ENCODE results near the gene OSBPL5. TPM values are rescaled to one million over a fixed set of nuclear protein-coding genes. Genes with fewer than 3 reads are reported as not detected.
"Not testable (repeated sequence)": the region's sequence is repeated elsewhere in the genome, so short reads cannot be mapped to it uniquely, and the experiment has no call there.

OSBPL5 gene
- total RNA-seq, 2 donors from 2014 or later, result 61.2 to 84.0 TPM

DNA sequence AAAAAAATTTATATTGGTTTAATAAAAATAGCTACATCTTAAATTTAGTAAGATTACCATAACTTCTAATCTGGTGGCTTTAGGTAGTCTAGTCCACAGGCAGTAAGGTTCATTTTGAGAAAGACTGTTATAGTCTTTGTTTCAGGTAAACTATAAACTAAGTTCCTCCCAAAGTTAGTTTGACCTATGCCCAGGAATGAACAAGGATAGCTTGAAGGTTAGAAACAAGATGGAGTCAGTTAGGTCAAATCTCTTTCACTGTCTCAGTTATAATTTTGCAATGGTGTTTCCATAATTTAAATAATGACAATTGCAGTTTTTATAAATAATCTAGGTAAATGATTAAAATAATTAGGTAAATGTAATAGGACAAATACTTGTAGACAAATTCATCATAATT, 51.4 kb downstream of the OSBPL5 start:
- intact Hi-C loops (cut with DNase I); DNase-seq (ENCODE audit: low spot score): not testable (repeated sequence)

DNA sequence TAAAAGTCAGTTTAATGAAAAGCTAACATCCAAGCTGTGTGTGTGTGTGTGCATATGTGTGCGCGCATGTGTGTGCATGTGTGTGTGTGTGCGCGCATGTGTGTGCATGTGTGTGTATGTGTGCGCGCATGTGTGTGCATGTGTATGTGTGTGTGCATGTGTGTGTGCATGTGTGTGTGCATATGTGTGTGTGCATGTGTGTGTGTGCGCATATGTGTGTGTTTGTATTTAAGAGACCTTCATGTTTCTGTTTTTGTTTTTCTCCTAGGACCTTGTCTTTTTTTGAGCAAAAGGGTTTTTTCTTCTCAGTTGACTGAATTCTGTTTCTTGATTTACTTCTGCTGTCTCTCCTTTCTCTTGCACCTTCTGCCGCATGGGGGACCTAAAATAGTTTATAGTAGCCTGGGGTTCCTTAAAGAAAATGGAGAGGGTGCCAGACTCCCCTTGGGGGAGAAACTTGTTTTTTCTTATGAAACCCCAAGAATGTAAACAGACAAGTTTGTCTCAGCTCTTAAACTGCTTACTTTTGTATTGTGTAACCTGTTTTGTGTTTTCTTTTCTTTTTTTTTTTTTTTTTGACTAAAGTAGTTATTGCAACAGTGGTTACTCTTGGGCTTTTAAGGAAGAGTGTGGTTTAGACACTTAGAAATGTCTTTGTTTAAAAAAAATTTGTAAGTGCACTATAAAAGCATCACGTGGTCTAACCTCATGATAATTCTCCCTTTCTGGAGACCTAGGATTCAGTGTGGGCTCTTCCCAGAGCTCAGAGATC, 53.0 kb downstream of the OSBPL5 start:
- DNase-seq (ENCODE audit: low spot score), result no peak
- intact Hi-C loops (cut with DNase I), result no loop called here

DNA sequence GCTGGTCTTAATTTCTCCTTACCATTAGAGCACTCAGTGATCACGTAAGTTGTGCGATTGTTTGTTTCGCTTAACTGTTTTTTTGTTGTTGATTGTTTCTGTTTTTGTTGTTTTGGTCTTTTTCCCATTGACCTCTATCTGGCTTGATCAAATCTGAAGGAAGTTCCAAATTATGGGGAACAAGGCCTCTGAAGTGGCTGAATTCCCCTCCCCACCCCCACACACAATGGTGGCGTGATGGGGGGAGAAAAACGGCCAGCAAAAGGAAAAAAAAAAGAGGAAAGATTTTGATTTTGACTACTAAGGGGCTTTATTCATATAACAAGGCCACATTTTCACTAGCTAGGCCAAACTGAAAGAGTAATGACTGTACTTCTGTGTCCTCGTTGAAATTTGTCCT, 53.6 kb downstream of the OSBPL5 start:
- no peak for DNase-seq (ENCODE audit: low spot score)
- intact Hi-C loops (cut with DNase I), result no loop called here

DNA sequence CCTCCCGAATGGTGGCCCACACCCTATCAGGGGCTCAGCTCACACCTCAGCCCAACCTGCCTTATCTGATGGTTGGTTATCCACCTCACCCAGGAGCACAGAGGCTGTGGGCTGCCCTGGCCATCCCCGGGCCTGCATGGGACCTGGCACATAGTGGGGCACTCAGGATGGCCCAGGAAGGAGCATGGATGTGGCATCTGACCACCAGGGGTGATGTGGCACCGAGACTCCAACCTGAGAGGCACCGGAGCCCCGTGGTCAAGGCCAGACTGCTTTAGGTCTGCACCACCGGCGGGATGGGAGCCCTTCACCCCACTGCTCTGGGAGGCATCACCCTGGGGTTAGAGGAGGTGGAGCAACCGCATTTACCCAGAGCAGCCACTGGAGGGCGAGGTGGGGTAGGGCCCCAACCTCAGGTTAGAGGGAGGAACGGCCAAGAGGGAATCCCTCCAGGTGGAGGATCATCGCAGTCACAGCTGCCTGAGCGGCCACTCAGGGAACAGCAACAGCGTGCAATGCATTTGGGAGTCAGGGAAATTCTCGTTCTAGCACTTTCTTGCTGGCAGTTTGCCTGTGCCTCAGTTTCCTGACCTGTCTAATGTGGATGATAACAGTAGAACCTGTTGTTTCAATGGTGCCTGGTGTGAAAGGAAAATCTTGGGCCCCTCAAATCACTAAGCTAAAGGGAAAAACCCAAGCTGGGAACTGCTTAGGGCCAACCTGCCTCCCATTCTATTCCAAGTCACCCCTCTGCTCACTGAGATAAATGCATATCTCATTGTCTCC, 55.0 kb downstream of the OSBPL5 start:
- intact Hi-C loops (cut with DNase I), result no loop called here
- peak; percentile 83 for DNase-seq (ENCODE audit: low spot score)

DNA sequence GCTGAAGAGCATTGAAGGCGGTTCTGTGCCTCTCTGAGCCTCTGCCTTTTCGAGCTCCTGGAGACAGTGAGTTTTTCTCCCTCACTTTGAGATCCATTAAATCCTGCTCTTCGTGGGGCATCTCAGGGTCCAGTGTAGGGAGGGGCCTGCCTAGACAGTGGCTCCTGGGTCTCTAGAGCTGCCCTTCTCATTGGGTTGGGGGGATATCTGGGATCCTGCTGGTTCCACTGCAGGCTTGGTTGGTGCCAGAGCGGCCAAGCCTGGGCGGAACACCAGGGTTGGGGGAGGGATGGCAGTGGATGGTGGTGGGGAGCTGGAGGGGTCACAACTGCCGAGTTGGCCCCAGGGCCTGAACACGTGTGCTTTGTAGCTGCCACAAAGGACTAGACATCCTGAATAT, 55.7 kb downstream of the OSBPL5 start:
- DNase-seq (ENCODE audit: low spot score), result peak; percentile 40
- intact Hi-C loops (cut with DNase I), result no loop called here

DNA sequence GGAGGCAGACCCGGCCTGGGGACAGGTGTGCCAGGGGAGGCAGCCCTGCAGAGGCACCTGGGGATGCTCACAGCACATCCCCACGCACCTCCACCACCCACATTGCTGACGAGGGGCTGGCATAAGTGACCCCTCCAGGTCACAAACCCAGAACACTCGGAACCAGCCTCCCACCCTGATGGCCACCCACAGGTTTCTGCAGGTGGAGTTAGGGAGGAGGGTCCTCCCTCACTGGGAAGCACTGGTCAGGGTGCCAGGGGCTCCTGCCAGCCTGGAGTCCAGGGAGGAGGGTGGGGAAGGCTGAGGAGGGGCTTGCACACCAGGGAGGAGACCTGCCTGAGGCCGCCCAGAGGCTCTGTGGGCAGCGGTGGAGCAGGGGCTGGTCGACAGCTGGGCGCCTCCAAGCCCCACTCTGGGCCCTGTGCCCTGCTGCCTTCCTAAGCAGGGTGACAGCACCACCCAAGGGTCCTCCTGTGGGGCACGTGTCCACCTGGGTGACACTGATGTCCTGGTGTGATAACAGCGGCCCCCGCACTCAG, 56.9 kb downstream of the OSBPL5 start:
- intact Hi-C loops (cut with DNase I), result no loop called here
- DNase-seq (ENCODE audit: low spot score), result peak; percentile 72

DNA sequence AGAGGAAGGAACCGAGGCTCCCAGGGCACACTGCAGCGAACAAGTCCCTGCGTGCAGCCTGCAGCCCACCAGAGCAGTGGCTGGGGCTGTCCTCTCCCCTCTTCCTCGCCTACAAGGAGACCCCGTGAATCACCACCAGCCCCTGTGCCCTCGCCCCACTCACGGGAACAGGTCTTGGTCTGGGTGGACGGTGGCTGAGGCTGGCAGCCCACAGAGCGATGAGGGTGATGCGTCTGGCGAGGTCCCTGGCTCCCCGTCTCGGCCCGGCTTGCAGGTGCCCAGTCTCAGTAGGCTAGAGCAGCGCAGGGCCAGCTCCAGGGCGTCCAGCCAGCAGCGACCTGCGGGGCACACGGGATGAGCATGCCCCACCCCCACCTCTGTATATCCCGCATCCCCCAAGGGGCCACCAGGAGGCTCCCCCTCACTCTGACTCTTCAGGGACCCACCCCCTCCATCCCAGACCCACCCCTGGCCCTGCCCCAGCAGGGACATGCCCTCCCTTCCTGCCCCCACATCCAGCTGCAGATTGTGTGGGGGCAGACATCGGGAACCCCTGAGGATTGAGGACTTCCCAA, 57.4 kb downstream of the OSBPL5 start:
- intact Hi-C loops (cut with DNase I), result no loop called here
- peak; percentile 71 for DNase-seq (ENCODE audit: low spot score)

DNA sequence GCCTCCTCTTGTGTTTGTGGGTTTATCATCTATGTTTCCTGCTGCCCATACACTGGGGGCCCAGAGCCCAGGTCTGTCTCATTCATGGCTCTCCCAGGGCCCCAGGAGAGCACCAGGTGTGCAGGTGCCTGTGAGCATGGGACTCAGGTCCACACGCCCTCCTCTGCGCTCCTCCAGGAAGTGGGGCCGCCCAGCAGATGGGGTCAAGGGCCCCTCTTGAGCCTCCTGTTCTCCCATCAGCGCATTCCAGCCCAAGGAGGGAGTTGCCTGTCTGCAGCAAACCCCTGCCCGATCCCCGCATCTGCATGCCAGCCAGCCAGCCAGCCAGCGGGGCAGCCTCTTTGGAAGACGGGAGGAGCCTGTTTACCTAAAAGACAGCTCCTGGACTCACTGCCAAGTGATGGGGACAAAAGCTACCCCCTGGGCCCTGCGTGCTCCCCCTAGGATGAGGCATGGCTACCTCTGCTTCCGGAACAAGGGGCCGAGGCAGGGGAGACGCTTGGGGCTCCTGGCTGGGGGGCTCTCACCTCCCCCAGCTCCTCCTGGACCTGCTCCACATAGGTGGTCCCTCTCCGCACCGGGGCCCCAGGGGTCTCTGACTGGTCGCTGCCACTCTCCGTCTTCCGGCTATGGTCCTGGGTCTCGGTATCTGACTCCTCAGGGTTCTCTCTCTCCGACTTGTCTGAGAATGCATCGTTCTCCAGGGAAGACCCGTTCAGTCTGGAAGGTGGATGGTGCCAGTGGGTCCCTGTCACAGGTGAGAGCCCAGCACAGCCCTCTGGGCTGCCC, 58.2 kb downstream of the OSBPL5 start:
- DNase-seq (ENCODE audit: low spot score), result peak; percentile 75
- intact Hi-C loops (cut with DNase I), result no loop called here

DNA sequence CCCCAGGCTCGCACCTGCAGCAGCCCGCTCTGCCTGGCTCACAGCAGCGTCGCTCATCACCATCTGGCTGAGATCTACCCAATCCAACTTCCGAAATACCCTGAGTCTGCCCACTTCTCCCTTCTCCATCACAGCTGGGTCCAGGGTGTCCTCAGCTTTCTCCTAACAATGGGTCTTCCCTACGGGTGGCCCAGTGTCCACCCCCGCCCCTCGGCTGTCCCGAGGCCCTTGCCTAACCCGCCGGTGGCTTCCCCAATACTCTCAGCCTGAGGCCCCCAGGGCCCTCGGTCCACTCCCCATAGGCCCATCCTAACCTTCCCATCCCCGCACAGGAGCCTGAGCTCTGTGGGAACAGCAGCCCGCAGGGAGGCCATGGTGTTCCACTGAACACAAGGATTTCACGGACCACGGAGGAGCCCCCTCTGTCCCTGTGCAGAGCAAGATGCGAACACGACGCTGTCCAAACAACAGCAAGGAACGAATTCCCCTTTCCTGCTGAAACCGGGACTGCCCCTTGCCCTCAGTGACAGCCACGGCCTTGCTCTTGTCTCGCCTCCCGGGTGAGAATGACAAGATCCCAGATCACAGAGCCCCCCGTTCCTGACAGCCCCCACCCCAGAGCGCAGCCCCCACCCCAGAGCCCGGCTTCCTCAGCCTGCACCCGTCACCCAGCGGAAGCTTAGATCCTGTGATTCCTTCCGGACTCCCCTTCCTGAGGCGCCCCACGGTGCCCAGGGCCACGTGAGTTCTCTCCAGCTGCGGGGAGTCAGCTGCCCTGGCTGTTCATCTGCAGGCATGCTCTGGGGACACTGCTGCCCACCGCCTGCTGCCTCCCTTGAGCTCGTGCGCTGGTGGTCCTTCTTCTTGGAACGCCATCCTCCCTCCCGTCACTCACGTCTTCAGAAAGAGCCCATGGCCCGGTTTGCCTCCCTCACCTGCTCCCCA, 59.0 kb downstream of the OSBPL5 start:
- peak; percentile 66 for DNase-seq (ENCODE audit: low spot score)
- intact Hi-C loops (cut with DNase I), result no loop called here

DNA sequence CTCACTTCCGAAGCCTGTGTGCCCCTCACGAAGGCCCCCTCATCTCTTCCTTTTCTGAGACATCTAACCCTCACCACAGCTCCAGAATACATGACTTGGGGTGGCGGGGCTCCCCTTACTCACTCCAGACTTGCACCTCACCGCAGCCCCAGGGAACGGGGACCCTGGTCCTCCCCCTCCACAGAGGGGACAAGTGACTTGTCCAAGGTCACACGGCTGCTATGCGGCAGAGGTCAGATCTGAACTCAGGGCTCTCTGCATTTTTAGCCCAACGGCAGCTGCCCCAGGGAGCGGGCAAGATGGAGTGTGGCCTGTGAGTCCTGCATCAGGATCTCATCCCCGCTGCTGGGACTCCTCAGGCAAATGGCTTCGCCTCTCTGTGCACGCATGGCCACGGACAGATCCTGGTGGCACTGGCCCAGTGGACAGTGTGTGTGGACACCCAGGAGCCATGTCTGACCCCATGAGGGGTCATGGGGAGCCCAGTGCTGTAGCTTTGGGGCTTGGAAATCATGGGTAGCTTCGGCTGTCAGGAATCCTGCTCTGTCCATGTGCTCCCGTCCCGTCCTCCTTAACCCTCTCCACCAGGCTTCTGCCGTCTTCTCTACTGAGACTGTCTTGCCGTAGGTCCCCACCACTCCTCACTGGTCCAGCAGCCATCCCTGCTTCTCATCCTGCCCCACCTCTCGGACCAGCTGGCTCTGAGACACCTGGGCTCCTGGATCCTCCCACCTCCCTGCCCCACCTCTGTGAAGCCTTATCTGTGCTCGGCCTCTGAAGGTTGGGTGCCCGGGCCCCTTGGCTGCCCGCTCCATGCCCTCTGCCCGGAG, 59.9 kb downstream of the OSBPL5 start:
- peak; percentile 70 for DNase-seq (ENCODE audit: low spot score)
- intact Hi-C loops (cut with DNase I), result no loop called here

DNA sequence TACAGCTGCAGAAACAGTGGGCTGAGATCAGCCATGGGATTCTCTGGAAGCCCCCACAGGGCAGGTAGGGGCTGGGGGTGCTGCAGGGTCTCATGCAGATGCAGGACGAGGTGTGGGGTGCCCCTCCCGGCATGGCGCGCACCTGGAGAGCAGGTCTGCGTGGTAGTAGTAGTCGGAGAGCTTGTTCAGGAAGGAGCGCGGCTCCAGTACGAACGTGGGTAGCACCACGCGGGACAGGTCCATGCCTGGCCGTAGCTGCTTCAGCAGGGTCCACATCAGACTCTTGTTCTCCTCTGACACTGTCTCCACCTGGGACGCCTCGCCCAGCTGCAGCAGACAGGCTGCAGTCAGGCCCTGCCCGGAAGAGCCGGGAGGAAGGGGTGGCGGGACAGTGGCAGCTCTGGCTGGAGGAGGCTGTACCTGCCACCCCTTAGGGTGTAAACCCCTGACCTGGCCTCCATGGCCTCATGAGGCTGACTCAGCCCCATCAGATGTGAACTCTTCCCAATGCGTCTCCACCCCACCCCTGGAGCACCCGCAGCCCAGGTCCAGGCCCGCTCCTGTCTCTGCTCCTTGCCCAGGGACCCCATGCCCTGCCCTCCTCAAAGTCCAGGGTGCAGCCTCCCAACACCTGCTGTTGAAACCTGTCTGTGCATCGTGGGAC, 60.9 kb downstream of the OSBPL5 start:
- intact Hi-C loops (cut with DNase I), result no loop called here
- peak; percentile 70 for DNase-seq (ENCODE audit: low spot score)

DNA sequence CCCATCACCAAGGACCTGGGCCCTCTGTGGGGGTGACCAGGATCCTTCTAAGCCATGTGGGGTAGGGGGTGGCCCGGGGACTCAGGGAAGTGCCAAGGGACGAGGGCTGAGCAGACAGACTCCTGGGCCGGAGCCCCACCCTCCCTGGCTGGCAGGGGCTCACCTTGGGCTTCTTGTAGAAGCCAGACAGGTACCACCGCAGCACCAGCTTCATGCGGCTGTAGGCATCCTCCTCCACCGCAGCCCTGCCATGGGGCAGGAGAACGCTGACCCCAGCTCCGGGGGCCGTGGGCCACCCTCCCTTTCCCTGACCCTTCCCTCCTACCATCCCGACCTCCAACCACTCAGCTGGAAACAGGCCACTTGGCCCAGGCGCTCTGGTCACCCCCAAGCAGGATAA, 62.0 kb downstream of the OSBPL5 start:
- intact Hi-C loops (cut with DNase I), result no loop called here
- peak; percentile 75 for DNase-seq (ENCODE audit: low spot score)

DNA sequence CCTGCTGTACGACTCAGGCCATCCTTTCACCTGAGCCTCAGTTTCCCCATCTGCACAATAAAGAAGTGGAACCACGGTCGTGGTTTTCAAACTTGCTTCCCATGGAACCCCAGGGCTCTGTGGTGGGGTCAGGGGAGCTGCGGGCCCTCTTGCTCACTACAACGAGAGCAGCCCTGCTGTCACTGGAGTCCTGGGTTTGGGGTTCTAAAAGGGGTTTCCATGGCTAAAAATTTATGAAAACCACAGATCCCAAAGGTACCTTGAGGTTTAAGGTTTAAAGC, 62.5 kb downstream of the OSBPL5 start:
- intact Hi-C loops (cut with DNase I), result no loop called here
- peak; percentile 70 for DNase-seq (ENCODE audit: low spot score)

DNA sequence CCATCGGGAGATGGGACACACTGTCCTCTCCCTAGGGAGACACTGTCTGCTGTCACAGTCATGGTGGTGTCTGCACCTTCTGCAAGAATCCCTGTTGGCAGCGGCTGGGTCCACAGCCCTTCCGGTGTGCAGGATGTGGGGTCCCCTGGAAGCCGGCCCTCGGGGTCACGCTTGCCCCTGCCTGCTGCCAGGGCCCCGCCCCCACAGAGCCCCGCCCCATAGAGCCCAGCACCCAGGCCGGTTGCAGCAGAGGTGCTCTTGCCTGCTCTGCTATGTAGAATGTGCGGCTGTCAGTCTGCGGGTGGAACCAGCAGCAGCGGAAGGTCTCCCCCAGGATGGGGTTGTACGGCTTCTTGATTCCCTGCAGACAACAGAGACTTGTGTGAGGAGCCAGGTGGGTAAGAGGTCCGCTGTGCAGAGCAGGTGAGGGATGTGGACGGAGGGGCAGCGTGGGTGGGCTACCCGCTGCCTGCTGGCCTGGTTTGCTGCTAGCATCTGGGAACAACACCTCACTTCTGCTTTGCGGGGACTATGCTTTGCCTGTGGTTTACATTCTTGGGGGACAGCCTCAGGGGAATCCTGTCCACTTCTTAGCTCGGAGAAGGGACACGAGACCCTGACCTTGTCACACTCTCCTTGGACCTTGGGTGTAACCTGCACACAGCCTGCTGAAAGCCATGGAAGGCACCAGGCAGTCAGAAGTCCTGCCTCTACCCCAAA, 63.0 kb downstream of the OSBPL5 start:
- peak; percentile 64 for DNase-seq (ENCODE audit: low spot score)
- intact Hi-C loops (cut with DNase I), result loop anchor here in 1 of 2 donors (1.0 kb wide), 1 partner anchor 39 kb away; no protein-coding TSS in a partner anchor

DNA sequence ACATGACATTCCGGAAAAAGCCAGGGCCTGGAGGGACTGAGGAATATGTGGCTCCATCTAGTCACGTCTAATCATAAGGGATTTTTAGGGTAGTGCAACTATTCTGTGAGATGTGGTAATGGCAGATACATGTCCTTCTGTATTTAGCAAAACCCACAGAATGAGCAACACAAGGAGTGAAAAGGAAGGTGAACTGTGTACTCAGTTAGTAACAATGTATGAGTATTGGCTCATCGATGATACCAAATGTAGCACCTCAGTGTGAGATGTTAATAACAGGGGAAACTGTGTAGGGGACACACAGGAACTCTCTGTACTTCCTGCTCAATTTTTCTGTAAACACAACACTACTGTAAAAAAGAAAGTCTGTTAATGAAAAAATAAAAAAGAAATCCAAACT, 65.9 kb downstream of the OSBPL5 start:
- no peak for DNase-seq (ENCODE audit: low spot score)
- intact Hi-C loops (cut with DNase I), result no loop called here

DNA sequence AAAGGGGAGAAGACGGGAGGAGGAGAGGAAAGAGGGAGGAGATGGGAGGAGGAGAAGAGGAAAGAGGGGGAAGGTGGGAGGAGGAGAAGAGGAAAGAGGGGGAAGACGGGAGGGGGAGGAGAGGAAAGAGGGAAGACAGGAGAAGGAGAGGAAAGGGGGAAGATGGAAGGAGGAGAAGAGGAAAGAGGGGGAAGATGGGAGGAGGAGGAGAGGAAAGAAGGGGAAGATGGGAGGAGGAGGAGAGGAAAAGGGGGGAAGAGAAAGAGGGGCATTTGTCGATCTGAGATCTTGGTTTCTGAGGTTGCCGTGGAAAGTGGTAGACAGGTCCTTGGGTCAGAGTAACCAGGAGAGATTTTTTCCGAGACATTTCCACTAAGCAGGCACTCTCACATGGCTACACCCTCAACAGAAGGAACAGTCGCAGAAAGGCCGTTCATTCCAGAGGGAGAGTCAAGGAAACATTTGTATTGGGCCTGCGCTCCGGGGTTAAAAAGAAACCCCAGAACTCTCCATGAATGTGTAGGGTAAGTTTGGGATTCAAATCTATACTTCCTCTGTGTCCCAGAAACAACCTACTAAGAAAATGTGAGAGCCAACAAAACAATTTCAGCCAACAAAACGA, 68.1 kb downstream of the OSBPL5 start:
- no peak for DNase-seq (ENCODE audit: low spot score)
- intact Hi-C loops (cut with DNase I), result loop anchor here in 1 of 2 donors (1.0 kb wide), 1 partner anchor 43 kb away; no protein-coding TSS in a partner anchor

All from posterior vena cava (tissue), 2 donors.